K562 (cell line): Measurements from ENCODE around the gene USP49. TPM values are rescaled to one million over a fixed set of nuclear protein-coding genes. Genes with fewer than 3 reads are reported as not detected.
A peak's percentile ranks its signal among the peaks of the same experiment; 100 is the strongest.

Source experiments
- CHD1 ChIP-seq: fragments of 200-600 bp; sonication (generic); IDR thresholded peaks from one replicate; pipeline ENCODE4 v1.6.1; 2012; ENCODE audit warnings: mild to moderate bottlenecking, moderate library complexity, low read length, inconsistent platforms
- HDAC2 ChIP-seq: fragments of 450-650 bp; IDR thresholded peaks from 2 replicates; pipeline ENCODE4 v1.6.1; 2016; ENCODE audit warnings: mild to moderate bottlenecking
- MEF2A ChIP-seq: IDR thresholded peaks from 2 replicates; pipeline ENCODE4 v1.6.1; 2011; ENCODE audit warnings: low read depth, mild to moderate bottlenecking, low read length, moderate library complexity; ENCODE audit not compliant: control insufficient read depth
- NCOA1 ChIP-seq: fragments of 450-650 bp; IDR thresholded peaks from 2 replicates; pipeline ENCODE4 v1.6.1; 2016; ENCODE audit warnings: low read depth
- NCOA4 ChIP-seq: fragments of 450-650 bp; IDR thresholded peaks from 2 replicates; pipeline ENCODE4 v1.6.1; 2018; ENCODE audit warnings: mild to moderate bottlenecking; ENCODE audit not compliant: partially characterized antibody
- NUFIP1 ChIP-seq: fragments of 450-650 bp; IDR thresholded peaks from 2 replicates; pipeline ENCODE4 v1.6.1; 2018; ENCODE audit not compliant: partially characterized antibody
- RUNX1 ChIP-seq: sonication (generic); IDR thresholded peaks from 2 replicates; pipeline ENCODE4 v1.6.1; 2016; ENCODE audit warnings: antibody characterized with exemption, low read depth
- STAT5B ChIP-seq: fragments of 250-450 bp; sonication (Bioruptor Pico); IDR thresholded peaks from 2 replicates; pipeline ENCODE4 v1.8.0; 2021; ENCODE audit warnings: mild to moderate bottlenecking, inconsistent platforms
- ZNF589 ChIP-seq: fragments of 200-800 bp; sonication (Bioruptor generic); IDR thresholded peaks from 2 replicates; pipeline ENCODE4 v1.6.1; 2016; ENCODE audit warnings: low read depth, missing genetic modification characterization, missing compliant biosample characterization
- ZNF780A ChIP-seq: fragments of 250-450 bp; sonication (Bioruptor Pico); IDR thresholded peaks from 2 replicates; pipeline ENCODE4 v1.5.0; 2021; ENCODE audit warnings: mild to moderate bottlenecking
- polyA plus RNA-seq, 8 experiments: library from polyadenylated mRNA; depleted of rRNA in 4 of 8; stranded (reverse) in 5 of 8; unstranded in 3 of 8; fragments of >200 nt; fragmentation: Nextera tagmentation in 2 of 8; fragmentation: Illumina TruSeq in 1 of 8; extraction: Ambion mirVana in 2 of 8; extraction: Trizol in 1 of 8; gene quantifications; 2 replicates each; pipeline versions ENCODE4 v1.2.1 to v1.2.3, GENCODE V29; 2011 to 2014; ENCODE audit warnings: inconsistent platforms in 1 of 8, missing spikeins in 1 of 8
- total RNA-seq, 7 experiments: library from RNA; depleted of rRNA in 6 of 7; stranded (reverse); fragments of >200 nt in 6 of 7; fragmentation: Illumina TruSeq in 2 of 7; extraction: Trizol in 2 of 7; gene quantifications; 2 replicates each; pipeline versions ENCODE4 v1.2.1 to v1.2.3, GENCODE V29; 2011 to 2021; ENCODE audit warnings: low replicate concordance in 1 of 7
- TF ChIP-seq, protein P1 (sequence below): fragments of 250-450 bp; sonication (Bioruptor Pico); IDR thresholded peaks from 2 replicates; pipeline ENCODE4 v1.6.1; 2021; ENCODE audit warnings: mild to moderate bottlenecking
- TF ChIP-seq, protein P2 (sequence below): fragments of 450-650 bp; IDR thresholded peaks from 2 replicates; pipeline ENCODE4 v1.6.1; 2016; ENCODE audit warnings: antibody characterized with exemption
- TF ChIP-seq, protein P3 (sequence below): fragments of 200-400 bp; formaldehyde crosslinking; IDR thresholded peaks from 2 replicates; pipeline ENCODE4 v1.6.1; 2017; ENCODE audit warnings: mild to moderate bottlenecking, low read depth, low read length, moderate library complexity
- TF ChIP-seq, protein P4 (sequence below), 2 experiments: fragments of 150-350 bp in 1 of 2; IDR thresholded peaks; 2 replicates each; pipeline ENCODE4 v1.6.1; 2012 to 2016; ENCODE audit warnings: low read depth in 2 of 2, low read length in 2 of 2, mild to moderate bottlenecking in 1 of 2, moderate library complexity in 1 of 2
- TF ChIP-seq, protein P5 (sequence below): conservative IDR thresholded peaks from 2 replicates; pipeline ENCODE4 v1.6.1; 2011; ENCODE audit warnings: low read depth, mild to moderate bottlenecking, low read length; ENCODE audit not compliant: control insufficient read depth

Gene USP49
- total and polyA plus RNA-seq, 9 of the 15 experiments (the other 6 are each of a cell fraction or from before 2014, with no cell fraction given) = 1.0 to 9.9 (median 6.5) TPM

DNA sequence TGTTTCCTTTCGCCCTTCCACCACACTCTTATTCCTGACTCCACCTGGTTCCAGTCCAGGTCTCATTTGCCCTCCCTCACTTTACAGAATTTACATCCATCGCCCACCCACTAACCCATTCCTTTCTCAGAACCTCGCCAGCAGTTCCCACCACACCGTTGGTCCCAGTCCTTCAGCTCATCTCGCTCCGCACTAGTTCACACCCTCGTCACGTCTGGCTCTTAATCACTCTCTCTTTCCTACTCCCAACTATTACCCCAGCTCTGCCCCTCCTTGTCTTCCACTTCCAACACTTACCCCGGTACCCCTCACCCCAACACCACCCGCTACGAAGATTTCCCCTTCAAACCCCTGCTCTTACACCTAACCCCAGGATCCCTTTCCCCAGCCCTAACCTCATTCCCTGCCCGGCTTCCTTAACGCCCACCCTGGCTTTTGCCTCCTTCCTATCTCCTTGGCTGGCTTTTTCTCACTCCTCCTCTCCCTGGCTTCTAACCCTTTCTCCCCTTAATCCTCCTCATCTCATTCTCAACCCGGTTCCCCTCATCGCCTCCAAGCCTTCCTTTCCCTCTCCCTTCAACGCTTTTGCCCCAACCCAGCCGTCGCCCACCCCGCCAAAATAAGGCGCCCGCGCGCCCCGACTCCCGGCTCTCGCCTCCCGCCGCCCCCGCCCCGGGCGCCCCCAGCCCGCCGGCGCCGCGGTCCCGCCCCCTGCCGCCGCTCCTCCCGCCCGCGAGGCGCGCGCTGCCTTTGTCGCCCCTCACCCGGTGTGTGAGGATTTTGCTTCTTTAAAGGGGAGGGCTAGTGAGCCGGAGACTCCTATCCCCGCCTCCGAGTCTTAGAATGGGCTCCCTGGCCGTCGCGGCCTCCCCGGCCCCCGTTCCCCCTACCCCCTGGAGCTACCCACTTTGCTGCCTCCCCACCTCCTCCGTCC is 542 bp downstream of the USP49 start (continued):
- TF ChIP-seq, protein P1, sequence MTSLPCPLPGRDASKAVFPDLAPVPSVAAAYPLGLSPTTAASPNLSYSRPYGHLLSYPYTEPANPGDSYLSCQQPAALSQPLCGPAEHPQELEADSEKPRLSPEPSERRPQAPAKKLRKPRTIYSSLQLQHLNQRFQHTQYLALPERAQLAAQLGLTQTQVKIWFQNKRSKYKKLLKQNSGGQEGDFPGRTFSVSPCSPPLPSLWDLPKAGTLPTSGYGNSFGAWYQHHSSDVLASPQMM (CRISPR knock-in tag) = no peak
- TF ChIP-seq, protein P2, sequence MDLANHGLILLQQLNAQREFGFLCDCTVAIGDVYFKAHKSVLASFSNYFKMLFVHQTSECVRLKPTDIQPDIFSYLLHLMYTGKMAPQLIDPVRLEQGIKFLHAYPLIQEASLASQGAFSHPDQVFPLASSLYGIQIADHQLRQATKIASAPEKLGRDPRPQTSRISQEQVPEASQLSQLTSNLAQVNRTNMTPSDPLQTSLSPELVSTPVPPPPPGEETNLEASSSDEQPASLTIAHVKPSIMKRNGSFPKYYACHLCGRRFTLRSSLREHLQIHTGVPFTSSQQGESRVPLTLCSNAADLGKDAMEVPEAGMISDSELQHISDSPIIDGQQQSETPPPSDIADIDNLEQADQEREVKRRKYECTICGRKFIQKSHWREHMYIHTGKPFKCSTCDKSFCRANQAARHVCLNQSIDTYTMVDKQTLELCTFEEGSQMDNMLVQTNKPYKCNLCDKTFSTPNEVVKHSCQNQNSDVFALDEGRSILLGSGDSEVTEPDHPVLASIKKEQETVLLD = no peak; the same call in 1 of the 2 replicates
- TF ChIP-seq, protein P3, sequence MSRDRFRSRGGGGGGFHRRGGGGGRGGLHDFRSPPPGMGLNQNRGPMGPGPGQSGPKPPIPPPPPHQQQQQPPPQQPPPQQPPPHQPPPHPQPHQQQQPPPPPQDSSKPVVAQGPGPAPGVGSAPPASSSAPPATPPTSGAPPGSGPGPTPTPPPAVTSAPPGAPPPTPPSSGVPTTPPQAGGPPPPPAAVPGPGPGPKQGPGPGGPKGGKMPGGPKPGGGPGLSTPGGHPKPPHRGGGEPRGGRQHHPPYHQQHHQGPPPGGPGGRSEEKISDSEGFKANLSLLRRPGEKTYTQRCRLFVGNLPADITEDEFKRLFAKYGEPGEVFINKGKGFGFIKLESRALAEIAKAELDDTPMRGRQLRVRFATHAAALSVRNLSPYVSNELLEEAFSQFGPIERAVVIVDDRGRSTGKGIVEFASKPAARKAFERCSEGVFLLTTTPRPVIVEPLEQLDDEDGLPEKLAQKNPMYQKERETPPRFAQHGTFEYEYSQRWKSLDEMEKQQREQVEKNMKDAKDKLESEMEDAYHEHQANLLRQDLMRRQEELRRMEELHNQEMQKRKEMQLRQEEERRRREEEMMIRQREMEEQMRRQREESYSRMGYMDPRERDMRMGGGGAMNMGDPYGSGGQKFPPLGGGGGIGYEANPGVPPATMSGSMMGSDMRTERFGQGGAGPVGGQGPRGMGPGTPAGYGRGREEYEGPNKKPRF = no peak
- TF ChIP-seq STAT5B (CRISPR knock-in tag) = no peak
- TF ChIP-seq, protein P4, sequence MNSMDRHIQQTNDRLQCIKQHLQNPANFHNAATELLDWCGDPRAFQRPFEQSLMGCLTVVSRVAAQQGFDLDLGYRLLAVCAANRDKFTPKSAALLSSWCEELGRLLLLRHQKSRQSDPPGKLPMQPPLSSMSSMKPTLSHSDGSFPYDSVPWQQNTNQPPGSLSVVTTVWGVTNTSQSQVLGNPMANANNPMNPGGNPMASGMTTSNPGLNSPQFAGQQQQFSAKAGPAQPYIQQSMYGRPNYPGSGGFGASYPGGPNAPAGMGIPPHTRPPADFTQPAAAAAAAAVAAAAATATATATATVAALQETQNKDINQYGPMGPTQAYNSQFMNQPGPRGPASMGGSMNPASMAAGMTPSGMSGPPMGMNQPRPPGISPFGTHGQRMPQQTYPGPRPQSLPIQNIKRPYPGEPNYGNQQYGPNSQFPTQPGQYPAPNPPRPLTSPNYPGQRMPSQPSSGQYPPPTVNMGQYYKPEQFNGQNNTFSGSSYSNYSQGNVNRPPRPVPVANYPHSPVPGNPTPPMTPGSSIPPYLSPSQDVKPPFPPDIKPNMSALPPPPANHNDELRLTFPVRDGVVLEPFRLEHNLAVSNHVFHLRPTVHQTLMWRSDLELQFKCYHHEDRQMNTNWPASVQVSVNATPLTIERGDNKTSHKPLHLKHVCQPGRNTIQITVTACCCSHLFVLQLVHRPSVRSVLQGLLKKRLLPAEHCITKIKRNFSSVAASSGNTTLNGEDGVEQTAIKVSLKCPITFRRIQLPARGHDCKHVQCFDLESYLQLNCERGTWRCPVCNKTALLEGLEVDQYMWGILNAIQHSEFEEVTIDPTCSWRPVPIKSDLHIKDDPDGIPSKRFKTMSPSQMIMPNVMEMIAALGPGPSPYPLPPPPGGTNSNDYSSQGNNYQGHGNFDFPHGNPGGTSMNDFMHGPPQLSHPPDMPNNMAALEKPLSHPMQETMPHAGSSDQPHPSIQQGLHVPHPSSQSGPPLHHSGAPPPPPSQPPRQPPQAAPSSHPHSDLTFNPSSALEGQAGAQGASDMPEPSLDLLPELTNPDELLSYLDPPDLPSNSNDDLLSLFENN (IDR thresholded peaks at IDR 0.05; ENCODE audit: low read depth in 2 of 2, low read length in 2 of 2) = no peak
- TF ChIP-seq NCOA4 = peak; percentile 27
- no peak for TF ChIP-seq CHD1
- no peak for TF ChIP-seq MEF2A
- peak; percentile 22; the same call in 1 of the 2 replicates for TF ChIP-seq NCOA1
- TF ChIP-seq ZNF780A (CRISPR knock-in tag) = no peak
- TF ChIP-seq, protein P5, sequence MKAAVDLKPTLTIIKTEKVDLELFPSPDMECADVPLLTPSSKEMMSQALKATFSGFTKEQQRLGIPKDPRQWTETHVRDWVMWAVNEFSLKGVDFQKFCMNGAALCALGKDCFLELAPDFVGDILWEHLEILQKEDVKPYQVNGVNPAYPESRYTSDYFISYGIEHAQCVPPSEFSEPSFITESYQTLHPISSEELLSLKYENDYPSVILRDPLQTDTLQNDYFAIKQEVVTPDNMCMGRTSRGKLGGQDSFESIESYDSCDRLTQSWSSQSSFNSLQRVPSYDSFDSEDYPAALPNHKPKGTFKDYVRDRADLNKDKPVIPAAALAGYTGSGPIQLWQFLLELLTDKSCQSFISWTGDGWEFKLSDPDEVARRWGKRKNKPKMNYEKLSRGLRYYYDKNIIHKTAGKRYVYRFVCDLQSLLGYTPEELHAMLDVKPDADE = no peak
- TF ChIP-seq NUFIP1 = peak; percentile 35
- no peak for TF ChIP-seq RUNX1
- no peak for TF ChIP-seq ZNF589 (CRISPR knock-in tag)
- 0 out of 2 replicates have a peak, but pooled peaks have one; percentile 40 for TF ChIP-seq HDAC2
